Endothelial cell of umbilical vein (primary cell): Measurements from ENCODE around the gene CPT1A. TPM values are rescaled to one million over a fixed set of nuclear protein-coding genes. Genes with fewer than 3 reads are reported as not detected.

ENCODE experiments used
- BruUV-seq: library from RNA; stranded (reverse); fragments of 400-500 nt; replicated peaks from 2 replicates; lab custom pipeline; 2021; lab: Mats Ljungman, UMichigan
- CTCF ChIA-PET: fragments of 300-600, 350-600 bp; sonication (Branson Sonifier 250); formaldehyde crosslinking; loops from one replicate; lab custom pipeline; 2021; ENCODE audit warnings: antibody characterized with exemption, inconsistent platforms; lab: Charles Lee
- POLR2A ChIA-PET: fragments of 300-600, 350-600 bp; sonication (Branson Sonifier 250); formaldehyde crosslinking; loops from one replicate; lab custom pipeline; 2021; ENCODE audit warnings: antibody characterized with exemption, inconsistent platforms; lab: Charles Lee
- DNase-seq: peaks from one replicate; pipeline ENCODE4 v3.0.0-alpha.2; 2011; ENCODE audit warnings: low read depth, low spot score
- FAIRE-seq: peaks from 2 replicates; lab custom pipeline; 2011; peaks lifted over from hg19 to GRCh38; lab: Jason Lieb, UNC
- H2AFZ ChIP-seq: 2 replicates; pipeline ENCODE4 v1.6.0; 2012; ENCODE audit warnings: low read depth, low read length, control low read depth, inconsistent platforms
- H3K27ac ChIP-seq: 2 replicates; pipeline ENCODE4 v1.5.1; 2011; ENCODE audit warnings: low read depth, mild to moderate bottlenecking, control low read depth, low read length, moderate library complexity; ENCODE audit not compliant: insufficient read depth
- H3K27me3 ChIP-seq, 2 experiments: 2 replicates each; pipeline versions ENCODE4 v1.6.0 to v1.6.1; 2011; ENCODE audit warnings: low read length in 2 of 2, mixed read lengths in 1 of 2; ENCODE audit not compliant: control insufficient read depth in 2 of 2, insufficient read depth in 2 of 2
- H3K36me3 ChIP-seq, 2 experiments: 2 replicates in 1 of 2; 3 replicates in 1 of 2; pipeline ENCODE4 v1.5.1; 2011; ENCODE audit warnings: low read length in 2 of 2, mild to moderate bottlenecking in 1 of 2, moderate library complexity in 1 of 2; ENCODE audit not compliant: control insufficient read depth in 2 of 2, insufficient read depth in 2 of 2; ENCODE audit errors: extremely low read depth in 1 of 2
- H3K4me1 ChIP-seq: 3 replicates; pipeline ENCODE4 v1.5.1; 2011; ENCODE audit warnings: mild to moderate bottlenecking, low read length; ENCODE audit not compliant: control insufficient read depth, insufficient read depth; ENCODE audit errors: extremely low read depth
- H3K4me2 ChIP-seq: 2 replicates; pipeline ENCODE4 v1.6.1; 2011; ENCODE audit warnings: low read length, control low read depth, mixed read lengths; ENCODE audit not compliant: insufficient read depth
- H3K4me3 ChIP-seq, 3 experiments: fragments of 200-600 bp in 1 of 3; sonication (generic), shearing (Covaris generic) in 1 of 3; replicated peaks in 1 of 3; 2 replicates each; pipeline ENCODE4 v1.5.1; 2011 to 2016; ENCODE audit warnings: control low read depth in 3 of 3, low read length in 3 of 3, mild to moderate bottlenecking in 2 of 3, inconsistent platforms in 1 of 3, low read depth in 1 of 3, moderate library complexity in 1 of 3; ENCODE audit not compliant: insufficient read depth in 1 of 3
- H3K79me2 ChIP-seq: 2 replicates; pipeline ENCODE4 v1.6.0; 2012; ENCODE audit warnings: low read length, inconsistent platforms; ENCODE audit not compliant: control insufficient read depth, insufficient read depth
- H3K9ac ChIP-seq: replicated peaks from 2 replicates; pipeline ENCODE3; 2011; ENCODE audit warnings: low read length, control low read depth; ENCODE audit not compliant: insufficient read depth; ENCODE audit errors: extremely low read depth
- H3K9me1 ChIP-seq: replicated peaks from 3 replicates; pipeline ENCODE4 v1.6.0; 2011; ENCODE audit warnings: mild to moderate bottlenecking, low read length; ENCODE audit not compliant: control insufficient read depth, insufficient read depth; ENCODE audit errors: extremely low read depth
- H3K9me3 ChIP-seq: replicated peaks from 2 replicates; pipeline ENCODE4 v1.5.1; 2012; ENCODE audit warnings: low read length, inconsistent platforms; ENCODE audit not compliant: control insufficient read depth, insufficient read depth
- H4K20me1 ChIP-seq: replicated peaks from 2 replicates; pipeline ENCODE3; 2011; ENCODE audit warnings: mild to moderate bottlenecking, low read length; ENCODE audit not compliant: control insufficient read depth, insufficient read depth; ENCODE audit errors: extremely low read depth
- CTCF ChIP-seq, 2 donors: IDR thresholded peaks; 1 replicate in 1 of 2; 2 replicates in 1 of 2; pipeline ENCODE4 v1.5.1; 2011; ENCODE audit warnings: low read length in 2 of 2, mild to moderate bottlenecking in 2 of 2, moderate library complexity in 2 of 2, control low read depth in 1 of 2, inconsistent platforms in 1 of 2, low read depth in 1 of 2; ENCODE audit not compliant: insufficient read depth in 1 of 2; ENCODE audit errors: extremely low read depth in 1 of 2
- EZH2 ChIP-seq: IDR thresholded peaks from 2 replicates; pipeline ENCODE4 v1.6.1; 2012; ENCODE audit warnings: borderline replicate concordance, low read depth, mild to moderate bottlenecking, moderate library complexity, low read length, inconsistent platforms; ENCODE audit not compliant: severe bottlenecking
- FOS ChIP-seq: IDR thresholded peaks from 2 replicates; pipeline ENCODE4 v1.6.1; 2011; ENCODE audit warnings: mild to moderate bottlenecking, low read length, moderate library complexity, borderline replicate concordance; ENCODE audit not compliant: insufficient read depth
- GATA2 ChIP-seq: IDR thresholded peaks from 2 replicates; pipeline ENCODE4 v1.7.0; 2011; ENCODE audit warnings: low read depth, mild to moderate bottlenecking, moderate library complexity, mixed read lengths, low read length; ENCODE audit not compliant: insufficient read length, insufficient read depth
- JUN ChIP-seq: IDR thresholded peaks from 2 replicates; pipeline ENCODE4 v1.6.1; 2011; ENCODE audit warnings: borderline replicate concordance, low read depth; ENCODE audit not compliant: insufficient read length, insufficient read depth
- MAX ChIP-seq: IDR thresholded peaks from 2 replicates; pipeline ENCODE4 v1.6.1; 2011; ENCODE audit not compliant: insufficient read depth, insufficient read length
- MYC ChIP-seq: IDR thresholded peaks from one replicate; pipeline ENCODE4 v1.6.1; 2011; ENCODE audit warnings: mild to moderate bottlenecking, low read depth, low read length
- POLR2A ChIP-seq: IDR thresholded peaks from 2 replicates; pipeline ENCODE4 v1.6.1; 2012; ENCODE audit warnings: low read depth, mild to moderate bottlenecking, control low read depth, low read length
- POLR2AphosphoS5 ChIP-seq: IDR thresholded peaks from 2 replicates; pipeline ENCODE4 v1.6.1; 2012; ENCODE audit warnings: low read depth, mild to moderate bottlenecking, control low read depth, low read length, moderate library complexity; ENCODE audit not compliant: insufficient read depth
- dilution Hi-C: fragments of 300-500 bp; cut with MboI; formaldehyde crosslinking; loops from one replicate; pipeline ENCODE4 v1.15.0; 2019; ENCODE audit warnings: low sequenced_read_pairs; ENCODE audit not compliant: extremely low pct_ligation_motif_present
- intact Hi-C: fragments of 100-400 bp; cut with micrococcal nuclease; formaldehyde crosslinking; loops from one replicate; pipeline ENCODE4 v1.10.0; 2022
- polyA plus RNA-seq, 4 experiments: library from polyadenylated mRNA; depleted of rRNA in 3 of 4; stranded (reverse) in 3 of 4; unstranded in 1 of 4; fragments of >200 nt; gene quantifications; 2 replicates each; pipeline versions ENCODE4 v1.2.1 to v1.2.3, GENCODE V29; 2011 to 2012; ENCODE audit warnings: missing spikeins in 1 of 4
- total RNA-seq: library from RNA; stranded (reverse); gene quantifications from 2 replicates; pipeline ENCODE4 v1.2.3, GENCODE V29; 2021

The CPT1A gene
- total and polyA plus RNA-seq, 2 donors (not counting 3 experiments of a cell fraction or from before 2014, with no cell fraction given) = 26.3 to 62.1 TPM

- no TSS peak for BruUV-seq
- Histone ChIP-seq H3K9ac (no peak overlapping the region), H3K4me2 (no peak overlapping the region), H2AFZ (no peak overlapping the region), H3K36me3 (peaks cover 2 to 25% of the 10 kb centered on the region in 2 experiments), H3K27me3 (no peaks in the 10 kb centered on the region), H3K4me1 (no peaks in the 10 kb centered on the region), H3K79me2 (no peaks in the 10 kb centered on the region), H3K4me3 (no peak overlapping the region), H3K9me1 (no peaks in the 10 kb centered on the region), H4K20me1 (no peaks in the 10 kb centered on the region), H3K9me3 (no peaks in the 10 kb centered on the region), H3K27ac (no peak overlapping the region)
- dilution Hi-C loops (no loop called here), intact Hi-C loops (no loop called here)
- ChIA-PET POLR2A (no interaction called here), CTCF (no interaction called here)
- DNase-seq = no peak
- TF ChIP-seq GATA2 (no peak), JUN (no peak), POLR2AphosphoS5 (no peak), FOS (no peak), MAX (no peak), POLR2A (no peak), MYC (no peak), CTCF (IDR thresholded peaks at IDR 0.05; ENCODE audit: extremely low read depth in 1 of 2, insufficient read depth in 1 of 2, low read depth in 1 of 2, low read length in 2 of 2) (no peak), EZH2 (no peak)
- no peak for FAIRE-seq
Measured at GRCh38 chr11:68809506-68809905, 32.2 kb downstream of the CPT1A start.
